Right lobe of liver (tissue), 4 donors: ENCODE results near the gene ADH1C.
"Not testable (repeated sequence)": the region's sequence is repeated elsewhere in the genome, so short reads cannot be mapped to it uniquely, and the experiment has no call there.

ENCODE experiments used
- CTCF ChIP-seq, 4 donors: fragments of 200-600 bp in 3 of 4; fragments of 450-650 bp in 1 of 4; IDR thresholded peaks; one replicate each; pipeline versions ENCODE4 v1.5.1 to v1.8.0; 2016 to 2022; ENCODE audit warnings: antibody characterized with exemption in 4 of 4, mild to moderate bottlenecking in 2 of 4
- POLR2A ChIP-seq: fragments of 450-650 bp; IDR thresholded peaks from one replicate; pipeline ENCODE4 v1.6.1; 2017; ENCODE audit warnings: antibody characterized with exemption, mild to moderate bottlenecking
- donor health status: DM: no; HTN: no; CAD: no.
- donor health status: DM: no; HTN: no; CAD: no.
- donor health status: DM: no; HTN: yes; CAD: no.

DNA sequence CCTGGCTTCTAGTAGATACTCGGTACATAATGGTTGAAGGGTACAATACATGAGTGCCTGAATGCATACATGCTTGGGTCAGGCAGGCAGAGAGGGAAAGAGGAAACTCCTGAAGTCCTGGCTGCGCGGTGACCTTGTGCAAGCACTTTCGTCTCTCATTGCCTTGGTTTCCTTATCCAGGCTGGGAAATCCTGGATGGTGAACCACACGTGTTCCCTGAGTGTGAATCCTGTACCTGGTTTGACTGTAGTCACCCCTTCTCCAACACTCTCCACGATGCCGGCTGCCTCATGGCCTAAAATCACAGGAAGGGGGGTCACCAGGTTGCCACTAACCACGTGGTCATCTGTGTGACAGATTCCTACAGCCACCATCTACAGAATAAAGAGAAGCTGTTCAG is 34.7 kb downstream of the ADH1C start:
- TF ChIP-seq POLR2A; CTCF (IDR thresholded peaks at IDR 0.05): not testable (repeated sequence)
